DMS53 (cell line): ENCODE data around the gene TESMIN.

ENCODE experiments used
- DNase-seq: peaks from one replicate; lab custom pipeline; 2025; lab: John Stamatoyannopoulos, UW

The TESMIN gene

GRCh38 chr11:68683121-68683520 lies 68.2 kb downstream of the TESMIN start:
- DNase-seq, result no peak

GRCh38 chr11:68682531-68682961 lies 68.8 kb downstream of the TESMIN start:
- DNase-seq, result no peak

GRCh38 chr11:68680541-68681231 lies 70.6 kb downstream of the TESMIN start:
- DNase-seq, result peak; percentile 29

- DNase-seq, result no peak
Observed at GRCh38 chr11:68678031-68678441, 73.3 kb downstream of the TESMIN start.

- DNase-seq, result peak; percentile 95
Observed at GRCh38 chr11:68677432-68677831, 73.9 kb downstream of the TESMIN start.

- DNase-seq, result no peak
Observed at GRCh38 chr11:68674461-68674860, 76.9 kb downstream of the TESMIN start.

- DNase-seq, result no peak
Observed at GRCh38 chr11:68673991-68674390, 77.3 kb downstream of the TESMIN start.

GRCh38 chr11:68673306-68673945 lies 77.9 kb downstream of the TESMIN start:
- DNase-seq, result no peak

- DNase-seq, result no peak
Observed at GRCh38 chr11:68670208-68670992, 80.9 kb downstream of the TESMIN start.

- DNase-seq, result no peak
Observed at GRCh38 chr11:68669301-68670090, 81.8 kb downstream of the TESMIN start.

GRCh38 chr11:68667511-68668500 lies 83.5 kb downstream of the TESMIN start:
- peak; percentile 29 for DNase-seq

GRCh38 chr11:68666849-68667248 lies 84.5 kb downstream of the TESMIN start:
- DNase-seq, result peak; percentile 26

GRCh38 chr11:68665436-68665835 lies 85.9 kb downstream of the TESMIN start:
- DNase-seq, result no peak

GRCh38 chr11:68664906-68665305 lies 86.4 kb downstream of the TESMIN start:
- no peak for DNase-seq

GRCh38 chr11:68664141-68664540 lies 87.2 kb downstream of the TESMIN start:
- no peak for DNase-seq

- no peak for DNase-seq
Observed at GRCh38 chr11:68663482-68664010, 87.8 kb downstream of the TESMIN start.

- no peak for DNase-seq
Observed at GRCh38 chr11:68661697-68662603, 89.4 kb downstream of the TESMIN start.

GRCh38 chr11:68661014-68661413 lies 90.3 kb downstream of the TESMIN start:
- DNase-seq, result no peak

- no peak for DNase-seq
Observed at GRCh38 chr11:68660066-68660810, 91.1 kb downstream of the TESMIN start.
